Measurements from ENCODE around the gene NAALADL2.

DNA sequence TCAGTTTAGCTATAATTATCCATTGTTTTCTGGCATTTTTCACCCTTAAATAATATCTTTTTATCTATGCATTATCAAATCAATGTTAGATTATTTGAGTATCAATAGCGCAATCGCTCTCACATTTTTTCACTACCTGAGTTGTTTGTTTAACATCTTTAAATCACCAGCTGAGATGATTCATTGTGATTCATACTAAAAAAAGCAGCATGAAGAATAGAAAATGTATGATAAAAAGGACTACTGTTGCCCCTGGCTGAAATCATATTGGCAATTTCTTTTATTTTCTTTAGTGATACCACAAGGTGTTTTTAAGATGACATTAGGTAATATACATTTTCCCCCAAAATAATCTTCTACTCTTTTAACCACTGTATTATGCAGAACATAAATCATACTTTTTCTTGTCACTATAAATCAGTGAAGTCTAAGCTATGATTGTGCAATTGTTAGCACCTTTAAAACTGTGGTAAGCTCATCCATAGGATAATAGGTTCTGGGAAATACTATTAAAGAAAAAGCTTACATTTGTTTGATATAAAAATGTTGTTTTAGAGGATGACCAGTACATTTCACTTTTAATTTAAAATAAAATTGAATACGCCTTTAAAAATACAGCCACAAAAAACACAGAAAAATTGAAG is 889.1 kb downstream of the NAALADL2 start:
- TF ChIP-seq, protein P1, sequence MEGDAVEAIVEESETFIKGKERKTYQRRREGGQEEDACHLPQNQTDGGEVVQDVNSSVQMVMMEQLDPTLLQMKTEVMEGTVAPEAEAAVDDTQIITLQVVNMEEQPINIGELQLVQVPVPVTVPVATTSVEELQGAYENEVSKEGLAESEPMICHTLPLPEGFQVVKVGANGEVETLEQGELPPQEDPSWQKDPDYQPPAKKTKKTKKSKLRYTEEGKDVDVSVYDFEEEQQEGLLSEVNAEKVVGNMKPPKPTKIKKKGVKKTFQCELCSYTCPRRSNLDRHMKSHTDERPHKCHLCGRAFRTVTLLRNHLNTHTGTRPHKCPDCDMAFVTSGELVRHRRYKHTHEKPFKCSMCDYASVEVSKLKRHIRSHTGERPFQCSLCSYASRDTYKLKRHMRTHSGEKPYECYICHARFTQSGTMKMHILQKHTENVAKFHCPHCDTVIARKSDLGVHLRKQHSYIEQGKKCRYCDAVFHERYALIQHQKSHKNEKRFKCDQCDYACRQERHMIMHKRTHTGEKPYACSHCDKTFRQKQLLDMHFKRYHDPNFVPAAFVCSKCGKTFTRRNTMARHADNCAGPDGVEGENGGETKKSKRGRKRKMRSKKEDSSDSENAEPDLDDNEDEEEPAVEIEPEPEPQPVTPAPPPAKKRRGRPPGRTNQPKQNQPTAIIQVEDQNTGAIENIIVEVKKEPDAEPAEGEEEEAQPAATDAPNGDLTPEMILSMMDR (conservative IDR thresholded peaks at IDR 0.05) = no peak
- TF ChIP-seq ZFX (IDR thresholded peaks at IDR 0.05) = no peak
